PC-9 (cell line): ENCODE results near the gene COL18A1. TPM values are rescaled to one million over a fixed set of nuclear protein-coding genes. Genes with fewer than 3 reads are reported as not detected.
"Not testable (repeated sequence)": the region's sequence is repeated elsewhere in the genome, so short reads cannot be mapped to it uniquely, and the experiment has no call there.

Experiments used
- BruUV-seq: library from RNA; stranded (reverse); fragments of 400-500 nt; replicated peaks from 2 replicates; lab custom pipeline; 2021; lab: Mats Ljungman, UMichigan
- CTCF ChIA-PET: fragments of 300-600 bp; sonication (Branson Sonifier 250); formaldehyde crosslinking; loops from one replicate; lab custom pipeline; 2022; ENCODE audit warnings: antibody characterized with exemption; lab: Charles Lee
- POLR2A ChIA-PET: fragments of 300-600 bp; sonication (Branson Sonifier 250); formaldehyde crosslinking; loops from one replicate; lab custom pipeline; 2022; ENCODE audit warnings: antibody characterized with exemption; ENCODE audit not compliant: unreplicated experiment; lab: Charles Lee
- DNase-seq, 2 experiments: peaks; one replicate each; pipeline versions ENCODE4 v3.0.0 to v3.0.0-alpha.2; 2015 to 2022; ENCODE audit warnings: mixed read lengths in 1 of 2
- H2AFZ ChIP-seq: fragments of 200-600 bp; sonication (generic); 2 replicates; pipeline ENCODE4 v1.8.1; 2017; ENCODE audit warnings: antibody characterized with exemption
- H3F3A ChIP-seq: fragments of 200-600 bp; sonication (generic); 2 replicates; pipeline ENCODE4 v1.8.1; 2017; ENCODE audit warnings: antibody characterized with exemption, mild to moderate bottlenecking, low read depth; ENCODE audit not compliant: insufficient read depth
- H3K27ac ChIP-seq: fragments of 200-600 bp; sonication (generic); 2 replicates; pipeline ENCODE4 v1.6.1; 2016; ENCODE audit warnings: mixed run types
- H3K27me3 ChIP-seq: fragments of 200-600 bp; sonication (generic); 2 replicates; pipeline ENCODE4 v1.6.1; 2016; ENCODE audit warnings: low read depth, mixed run types; ENCODE audit not compliant: insufficient read depth
- H3K36me3 ChIP-seq: fragments of 200-600 bp; sonication (generic); 2 replicates; pipeline ENCODE4 v1.6.1; 2016; ENCODE audit warnings: low read depth, mixed run types
- H3K4me1 ChIP-seq: fragments of 200-600 bp; sonication (generic); replicated peaks from 2 replicates; pipeline ENCODE4 v1.6.1; 2016; ENCODE audit warnings: mixed run types; ENCODE audit not compliant: insufficient read depth
- H3K4me2 ChIP-seq: fragments of 200-600 bp; sonication (generic); 2 replicates; pipeline ENCODE4 v1.6.1; 2017; ENCODE audit warnings: mixed run types
- H3K4me3 ChIP-seq: fragments of 200-600 bp; sonication (generic); 2 replicates; pipeline ENCODE4 v1.6.1; 2016; ENCODE audit warnings: mixed run types
- H3K79me2 ChIP-seq: fragments of 200-600 bp; sonication (generic); 2 replicates; pipeline ENCODE4 v1.6.1; 2017; ENCODE audit warnings: low read depth, mixed run types
- H3K9me2 ChIP-seq: fragments of 200-600 bp; sonication (generic); 2 replicates; pipeline ENCODE4 v1.8.1; 2017; ENCODE audit warnings: mild to moderate bottlenecking; ENCODE audit not compliant: insufficient read depth
- H3K9me3 ChIP-seq: fragments of 200-600 bp; sonication (generic); 2 replicates; pipeline ENCODE4 v1.8.1; 2016; ENCODE audit warnings: low read depth; ENCODE audit not compliant: insufficient read depth
- H4K20me1 ChIP-seq: fragments of 200-600 bp; sonication (generic); 2 replicates; pipeline ENCODE4 v1.8.1; 2017; ENCODE audit not compliant: insufficient read depth
- EZH2 ChIP-seq: fragments of 200-600 bp; sonication (generic); IDR thresholded peaks from 2 replicates; pipeline ENCODE4 v1.8.0; 2017; ENCODE audit warnings: antibody characterized with exemption, low read depth
- intact Hi-C: fragments of 100-400 bp; cut with micrococcal nuclease; formaldehyde crosslinking; loops from one replicate; pipeline ENCODE4 v1.10.0; 2022; ENCODE audit not compliant: unreplicated experiment
- total RNA-seq: library from RNA; stranded (reverse); gene quantifications from 2 replicates; pipeline ENCODE4 v1.2.3, GENCODE V29; 2021
- TF ChIP-seq, protein P1 (sequence below): fragments of 200-600 bp; sonication (generic); conservative IDR thresholded peaks from 2 replicates; pipeline ENCODE4 v1.6.1; 2017; ENCODE audit warnings: mixed run types, antibody characterized with exemption, mild to moderate bottlenecking, moderate library complexity

The COL18A1 gene
- total RNA-seq, 1 experiment from 2014 or later: 82.4 TPM

- Histone ChIP-seq H3K4me2 (no peak overlapping the region), H4K20me1 (no peaks in the 10 kb centered on the region), H3F3A (no peaks in the 10 kb centered on the region), H3K79me2 (no peaks in the 10 kb centered on the region), H3K27me3 (peaks cover 57% of the 10 kb centered on the region), H3K9me2 (no peaks in the 10 kb centered on the region), H3K36me3 (no peaks in the 10 kb centered on the region), H3K4me3 (no peak overlapping the region), H3K27ac (no peak overlapping the region), H3K4me1 (no peaks in the 10 kb centered on the region), H2AFZ (no peak overlapping the region), H3K9me3 (no peaks in the 10 kb centered on the region)
- ChIA-PET CTCF (no interaction called here), POLR2A (no interaction called here)
- no peak for DNase-seq
- BruUV-seq: no TSS peak
- TF ChIP-seq EZH2: no peak
- TF ChIP-seq, protein P1, sequence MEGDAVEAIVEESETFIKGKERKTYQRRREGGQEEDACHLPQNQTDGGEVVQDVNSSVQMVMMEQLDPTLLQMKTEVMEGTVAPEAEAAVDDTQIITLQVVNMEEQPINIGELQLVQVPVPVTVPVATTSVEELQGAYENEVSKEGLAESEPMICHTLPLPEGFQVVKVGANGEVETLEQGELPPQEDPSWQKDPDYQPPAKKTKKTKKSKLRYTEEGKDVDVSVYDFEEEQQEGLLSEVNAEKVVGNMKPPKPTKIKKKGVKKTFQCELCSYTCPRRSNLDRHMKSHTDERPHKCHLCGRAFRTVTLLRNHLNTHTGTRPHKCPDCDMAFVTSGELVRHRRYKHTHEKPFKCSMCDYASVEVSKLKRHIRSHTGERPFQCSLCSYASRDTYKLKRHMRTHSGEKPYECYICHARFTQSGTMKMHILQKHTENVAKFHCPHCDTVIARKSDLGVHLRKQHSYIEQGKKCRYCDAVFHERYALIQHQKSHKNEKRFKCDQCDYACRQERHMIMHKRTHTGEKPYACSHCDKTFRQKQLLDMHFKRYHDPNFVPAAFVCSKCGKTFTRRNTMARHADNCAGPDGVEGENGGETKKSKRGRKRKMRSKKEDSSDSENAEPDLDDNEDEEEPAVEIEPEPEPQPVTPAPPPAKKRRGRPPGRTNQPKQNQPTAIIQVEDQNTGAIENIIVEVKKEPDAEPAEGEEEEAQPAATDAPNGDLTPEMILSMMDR: no peak
- intact Hi-C loops: no loop called here
Observed at GRCh38 chr21:45559216-45560105, 154.5 kb downstream of the COL18A1 start.

DNA sequence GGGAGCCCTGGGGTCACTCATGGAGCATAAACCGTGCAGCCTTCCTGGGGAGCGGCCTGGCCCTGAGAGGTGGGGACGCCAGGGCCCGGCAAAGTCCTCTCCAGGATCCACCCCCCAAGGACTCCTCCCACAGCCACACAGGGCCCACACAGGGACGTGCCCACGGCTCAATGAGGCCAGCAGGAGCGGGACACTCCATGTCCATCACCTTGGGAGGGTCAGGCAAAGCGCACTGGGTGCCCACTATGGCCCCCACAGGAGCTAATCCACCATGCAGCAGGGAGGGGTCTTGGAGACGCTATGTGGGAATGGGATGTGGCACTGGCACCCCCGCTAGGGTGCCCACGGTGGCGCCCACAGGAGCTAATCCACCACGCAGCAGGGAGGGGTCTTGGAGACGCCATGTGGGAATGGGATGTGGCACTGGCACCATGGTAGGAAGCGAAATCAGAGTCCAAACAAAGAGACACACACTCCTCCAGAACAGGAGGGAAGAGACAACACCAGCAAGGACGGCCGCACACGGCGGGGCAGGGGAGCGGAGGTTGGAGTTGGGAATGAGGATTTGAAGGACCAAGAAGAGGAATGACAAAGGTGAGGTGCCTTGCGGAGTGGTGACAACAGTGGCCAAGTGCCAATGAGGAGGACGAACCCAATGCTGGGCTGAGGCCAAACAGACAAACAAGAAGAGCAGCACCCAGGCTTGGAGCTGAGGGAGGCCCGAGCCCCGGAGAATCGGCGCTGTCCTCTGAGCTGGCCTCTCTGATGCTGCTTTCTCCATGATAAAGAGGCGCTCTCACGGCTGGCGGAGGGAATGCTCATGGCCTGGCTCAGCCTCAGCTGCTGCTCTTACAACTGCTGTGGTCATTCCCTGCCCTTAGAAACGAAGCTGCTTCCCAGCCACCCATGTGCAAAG is 155.4 kb downstream of the COL18A1 start:
- H3K9me3 ChIP-seq: no peaks in the 10 kb centered on the region
- intact Hi-C loops: no loop called here
- ChIA-PET POLR2A (no interaction called here), CTCF (no interaction called here)
- BruUV-seq: no TSS peak
- no peak overlapping the region for H3K27ac ChIP-seq
- H3K4me1 ChIP-seq: no peaks in the 10 kb centered on the region
- H3K79me2 ChIP-seq: no peaks in the 10 kb centered on the region
- no peak for DNase-seq
- no peaks in the 10 kb centered on the region for H3F3A ChIP-seq
- no peaks in the 10 kb centered on the region for H4K20me1 ChIP-seq
- no peak for TF ChIP-seq EZH2
- TF ChIP-seq, protein P1: no peak
- H2AFZ ChIP-seq: no peak overlapping the region
- no peaks in the 10 kb centered on the region for H3K9me2 ChIP-seq
- H3K27me3 ChIP-seq: peaks cover 63% of the 10 kb centered on the region
- H3K4me3 ChIP-seq: no peak overlapping the region
- H3K4me2 ChIP-seq: no peak overlapping the region
- H3K36me3 ChIP-seq: no peaks in the 10 kb centered on the region

DNA sequence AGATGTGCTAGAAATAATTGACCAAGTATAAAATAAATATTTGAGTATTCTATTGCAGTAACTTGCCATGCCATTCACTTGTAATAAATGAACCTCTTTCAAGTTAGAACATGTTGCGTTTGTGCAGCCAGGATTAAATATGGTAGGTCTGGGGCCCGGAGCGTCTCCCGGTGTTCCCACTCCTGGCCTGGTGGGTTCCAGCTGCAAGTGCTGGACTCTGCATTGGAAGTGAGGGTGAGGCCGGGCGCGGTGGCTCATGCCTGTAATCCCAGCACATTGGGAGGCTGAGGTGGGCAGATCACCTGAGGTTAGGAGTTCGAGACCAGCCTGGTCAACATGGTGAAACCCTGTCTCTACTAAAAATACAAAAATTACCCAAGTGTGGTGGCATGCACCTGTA is 156.3 kb downstream of the COL18A1 start:
- H3K4me3 ChIP-seq, DNase-seq, H4K20me1 ChIP-seq, H3K9me3 ChIP-seq, H3K36me3 ChIP-seq, H2AFZ ChIP-seq, H3K9me2 ChIP-seq, BruUV-seq, H3K4me1 ChIP-seq, H3K79me2 ChIP-seq, H3K4me2 ChIP-seq, H3F3A ChIP-seq, H3K27ac ChIP-seq, POLR2A ChIA-PET, intact Hi-C loops, CTCF ChIA-PET: not testable (repeated sequence)
- peaks cover 63% of the 10 kb centered on the region for H3K27me3 ChIP-seq
